Cardiac fibroblast (primary cell): ENCODE results near the gene FAM110A.

Source experiments
- DNase-seq, 2 donors: peaks; one replicate each; pipeline versions ENCODE4 v3.0.0 to v3.0.0-alpha.2; 2010; ENCODE audit warnings: low read depth in 2 of 2
- H3K4me3 ChIP-seq, 2 donors: replicated peaks in 1 of 2; 1 replicate in 1 of 2; 2 replicates in 1 of 2; pipeline ENCODE4 v1.5.1; 2011; ENCODE audit warnings: low read depth in 2 of 2, low read length in 2 of 2, mild to moderate bottlenecking in 2 of 2, moderate library complexity in 1 of 2
- TF ChIP-seq, protein P1 (sequence below): IDR thresholded peaks from one replicate; pipeline ENCODE4 v1.5.1; 2011; ENCODE audit warnings: low read depth, mild to moderate bottlenecking, low read length, inconsistent platforms

The FAM110A gene

DNA sequence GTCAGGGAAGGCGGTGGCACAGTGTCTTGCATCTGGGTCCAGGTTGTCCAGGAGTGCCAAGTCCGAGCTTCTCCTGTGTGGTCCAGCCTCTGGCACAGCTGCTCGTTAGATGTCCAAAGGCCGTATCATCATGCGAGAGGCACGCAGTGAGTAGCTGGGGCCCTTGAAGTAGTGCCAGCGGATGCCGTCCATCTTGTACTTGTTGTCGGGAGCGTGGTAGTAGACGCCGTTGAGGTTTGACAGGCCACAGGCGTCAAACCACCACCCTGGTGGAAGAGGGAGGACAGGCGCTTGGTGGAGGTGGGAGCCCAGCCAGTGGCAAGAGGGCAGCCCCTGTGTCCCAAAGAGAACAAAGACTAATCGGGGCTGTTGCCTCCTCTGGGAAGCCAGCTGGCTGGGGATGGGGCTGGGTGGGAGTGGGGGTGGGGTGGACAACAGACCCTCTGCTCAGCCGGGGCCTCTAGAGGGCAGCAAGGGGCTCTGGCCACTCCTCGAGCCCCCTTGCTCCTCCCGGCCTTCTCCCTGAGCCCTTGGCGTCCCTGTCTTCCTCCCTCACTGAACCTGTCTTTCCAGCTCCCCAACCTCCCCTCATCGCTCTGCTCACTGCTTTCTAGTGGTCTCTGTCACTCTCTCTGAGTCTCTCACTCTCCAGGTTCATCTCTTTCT, 39.5 kb downstream of the FAM110A start:
- H3K4me3 ChIP-seq: no peak overlapping the region
- no peak for DNase-seq

DNA sequence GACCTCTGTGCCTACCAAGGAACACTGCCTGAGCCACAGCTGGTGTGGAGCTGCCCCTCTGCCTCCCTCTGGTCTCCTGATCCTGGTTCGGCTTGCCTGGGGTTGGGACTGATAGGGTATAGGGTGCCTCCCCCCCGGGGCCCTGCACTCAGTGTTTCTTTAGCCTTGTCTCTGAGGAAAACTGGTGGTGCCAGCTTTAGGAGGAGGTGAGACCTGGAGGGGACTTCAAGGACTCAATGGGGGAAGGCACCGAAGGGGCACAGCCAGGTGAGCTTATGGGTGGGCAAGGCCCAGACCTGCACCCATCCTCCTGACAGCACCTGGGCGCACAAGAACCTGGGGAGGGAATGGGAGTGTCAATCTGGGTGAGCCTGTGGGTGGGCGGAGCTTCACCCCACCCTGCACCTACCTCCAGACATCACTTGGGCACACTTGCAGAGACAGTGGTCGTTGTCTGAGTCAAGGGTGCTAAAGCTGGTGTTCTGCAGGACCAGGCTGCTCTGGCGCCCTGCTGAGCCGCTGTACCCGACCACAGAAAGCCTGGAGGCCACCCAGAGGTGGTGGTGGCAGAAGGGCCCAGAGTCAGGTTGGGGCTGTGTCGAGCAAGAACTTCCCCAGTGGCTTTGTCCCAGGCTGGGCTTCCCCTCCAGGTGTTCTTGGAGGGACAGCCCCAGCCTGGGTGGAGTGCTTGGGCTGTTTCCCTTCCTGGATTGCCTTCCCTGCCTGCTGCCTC, 40.5 kb downstream of the FAM110A start:
- TF ChIP-seq, protein P1, sequence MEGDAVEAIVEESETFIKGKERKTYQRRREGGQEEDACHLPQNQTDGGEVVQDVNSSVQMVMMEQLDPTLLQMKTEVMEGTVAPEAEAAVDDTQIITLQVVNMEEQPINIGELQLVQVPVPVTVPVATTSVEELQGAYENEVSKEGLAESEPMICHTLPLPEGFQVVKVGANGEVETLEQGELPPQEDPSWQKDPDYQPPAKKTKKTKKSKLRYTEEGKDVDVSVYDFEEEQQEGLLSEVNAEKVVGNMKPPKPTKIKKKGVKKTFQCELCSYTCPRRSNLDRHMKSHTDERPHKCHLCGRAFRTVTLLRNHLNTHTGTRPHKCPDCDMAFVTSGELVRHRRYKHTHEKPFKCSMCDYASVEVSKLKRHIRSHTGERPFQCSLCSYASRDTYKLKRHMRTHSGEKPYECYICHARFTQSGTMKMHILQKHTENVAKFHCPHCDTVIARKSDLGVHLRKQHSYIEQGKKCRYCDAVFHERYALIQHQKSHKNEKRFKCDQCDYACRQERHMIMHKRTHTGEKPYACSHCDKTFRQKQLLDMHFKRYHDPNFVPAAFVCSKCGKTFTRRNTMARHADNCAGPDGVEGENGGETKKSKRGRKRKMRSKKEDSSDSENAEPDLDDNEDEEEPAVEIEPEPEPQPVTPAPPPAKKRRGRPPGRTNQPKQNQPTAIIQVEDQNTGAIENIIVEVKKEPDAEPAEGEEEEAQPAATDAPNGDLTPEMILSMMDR: no peak
- no peak overlapping the region for H3K4me3 ChIP-seq
- DNase-seq: no peak

More for the DNA sequence above, 39.5 kb downstream of the FAM110A start:
- TF ChIP-seq, protein P1: no peak

DNA sequence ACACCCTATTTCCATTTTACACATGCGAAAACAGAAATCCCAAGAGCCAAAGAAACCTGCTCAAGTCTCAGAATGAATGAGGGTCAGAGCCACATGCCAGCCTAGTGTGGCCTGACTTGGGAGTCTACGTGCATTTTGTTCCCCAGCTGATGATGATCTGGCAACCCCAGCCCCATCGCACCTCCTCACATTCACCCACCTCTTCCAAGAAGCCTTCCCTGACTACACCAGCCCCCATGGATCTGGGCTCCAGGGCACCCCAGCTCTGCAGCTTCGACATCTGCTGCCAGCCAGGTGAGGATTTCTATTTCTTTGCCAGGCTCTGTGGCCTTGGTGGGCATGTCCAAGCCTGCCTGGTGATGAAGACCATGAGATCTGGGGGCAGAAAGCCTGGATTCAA, 41.6 kb downstream of the FAM110A start:
- DNase-seq: no peak
- TF ChIP-seq, protein P1: no peak
- H3K4me3 ChIP-seq: no peak overlapping the region

DNA sequence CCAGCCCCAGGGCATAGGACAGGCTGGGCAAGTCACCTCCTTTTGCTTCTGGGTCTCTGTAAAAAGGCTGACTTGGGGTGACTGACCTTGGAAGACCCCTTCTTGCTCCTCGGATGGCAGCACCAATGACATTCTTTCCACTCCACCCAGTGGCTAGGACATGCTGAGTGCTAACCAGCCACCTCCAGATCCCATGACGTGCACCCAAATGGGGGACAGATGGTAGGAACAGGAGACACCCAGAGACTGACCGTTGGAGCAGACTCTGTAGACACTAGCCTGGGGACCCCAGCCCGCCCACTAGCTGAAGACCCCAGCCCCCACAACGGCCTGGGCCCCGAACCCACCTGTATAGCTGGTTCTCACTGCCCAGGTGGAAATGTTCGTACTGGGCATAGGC, 44.3 kb downstream of the FAM110A start:
- DNase-seq: no peak
- TF ChIP-seq, protein P1: no peak
- H3K4me3 ChIP-seq: no peak overlapping the region

DNA sequence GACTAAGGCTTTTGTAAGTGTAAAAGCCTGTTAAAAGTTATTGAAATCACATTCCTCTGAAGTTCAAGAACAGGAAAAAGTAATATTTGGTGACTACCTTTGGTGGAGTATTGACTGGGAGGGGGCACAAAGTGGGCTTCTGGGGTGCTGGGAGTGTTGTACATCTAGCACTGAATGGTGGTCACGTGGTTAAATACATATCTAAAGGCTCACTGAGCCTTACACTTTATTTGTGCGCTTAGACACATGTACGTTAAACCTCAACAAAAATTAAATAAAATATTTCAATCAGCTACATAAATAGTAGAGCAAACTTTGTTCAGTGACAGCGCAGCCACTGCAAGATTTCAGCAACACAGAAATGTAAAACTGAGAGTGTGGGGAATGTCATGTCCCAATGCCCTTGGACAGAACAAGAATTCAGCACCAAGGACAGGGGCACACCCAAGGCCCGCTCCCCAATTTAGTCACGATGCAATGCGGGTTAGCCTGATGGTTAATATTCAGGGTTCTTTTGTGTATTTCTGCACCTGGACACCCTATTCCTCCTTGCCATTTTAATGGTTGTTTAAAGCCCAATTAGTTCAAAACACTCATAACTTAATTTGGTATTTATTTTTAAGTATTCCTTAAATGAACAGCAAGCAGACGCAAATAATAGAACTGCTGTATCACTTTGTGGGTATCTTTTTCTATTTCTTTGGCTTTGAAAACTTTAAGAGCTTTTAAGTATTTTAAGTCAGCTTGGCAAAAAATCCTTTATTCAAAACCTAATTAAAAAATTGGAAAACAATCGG, 45.2 kb downstream of the FAM110A start:
- H3K4me3 ChIP-seq: no peak overlapping the region
- TF ChIP-seq, protein P1: no peak
- DNase-seq: peak; percentile 32 to 35

DNA sequence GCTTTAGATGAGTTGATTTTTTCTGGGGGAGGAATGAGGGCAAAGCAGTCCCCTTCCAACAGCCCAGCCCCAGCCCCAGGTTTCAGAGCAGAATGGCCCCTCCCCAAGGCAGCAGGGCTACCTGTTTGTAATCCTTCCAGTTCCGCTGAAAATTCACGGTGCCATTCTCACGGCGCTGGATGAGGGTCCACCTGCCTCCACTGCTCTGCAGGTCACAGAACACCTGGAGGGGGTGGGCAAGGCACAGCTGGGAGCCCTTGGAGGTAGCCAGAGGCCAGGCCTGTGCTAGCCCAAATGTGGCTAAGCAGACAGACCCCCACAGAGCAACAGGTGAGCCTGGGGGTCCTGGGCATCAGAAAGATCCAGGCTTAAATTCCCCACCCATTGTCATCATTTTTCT, 46.1 kb downstream of the FAM110A start:
- no peak for DNase-seq
- no peak overlapping the region for H3K4me3 ChIP-seq
- TF ChIP-seq, protein P1: no peak
